Measurements from ENCODE around the gene USP17L10. TPM values are rescaled to one million over a fixed set of nuclear protein-coding genes. Genes with fewer than 3 reads are reported as not detected.

The USP17L10 gene
- total RNA-seq, 3 donors from 2014 or later (not counting 1 experiment from before 2014, with no cell fraction given), result not detected

Other genes starting within 250 kb of the USP17L10 start
- gene FAM90A26, start 40.2 kb upstream of the USP17L10 start, total RNA-seq, result not detected
- not detected for gene USP17L11, start 4.7 kb downstream of the USP17L10 start, total RNA-seq
- gene USP17L12, start 9.5 kb downstream of the USP17L10 start, total RNA-seq, result not detected
- gene USP17L13, start 14.2 kb downstream of the USP17L10 start, total RNA-seq, result not detected
- not detected for gene USP17L15, start 23.7 kb downstream of the USP17L10 start, total RNA-seq
- gene USP17L17, start 33.2 kb downstream of the USP17L10 start, total RNA-seq, result not detected
- gene USP17L18, start 38.0 kb downstream of the USP17L10 start, total RNA-seq, result not detected
- not detected for gene USP17L19, start 42.7 kb downstream of the USP17L10 start, total RNA-seq
- gene USP17L20, start 47.5 kb downstream of the USP17L10 start, total RNA-seq, result not detected
- not detected for gene USP17L21, start 52.2 kb downstream of the USP17L10 start, total RNA-seq
- not detected for gene USP17L22, start 57.0 kb downstream of the USP17L10 start, total RNA-seq
- gene USP17L24, start 114.5 kb downstream of the USP17L10 start, total RNA-seq, result not detected
- not detected for gene USP17L25, start 119.3 kb downstream of the USP17L10 start, total RNA-seq
- gene USP17L26, start 124.0 kb downstream of the USP17L10 start, total RNA-seq, result not detected
- gene USP17L5, start 128.7 kb downstream of the USP17L10 start, total RNA-seq, result not detected
- gene USP17L27, start 133.5 kb downstream of the USP17L10 start, total RNA-seq, result not detected
- not detected for gene USP17L28, start 138.2 kb downstream of the USP17L10 start, total RNA-seq
- not detected for gene USP17L29, start 143.0 kb downstream of the USP17L10 start, total RNA-seq
- not detected for gene USP17L30, start 152.5 kb downstream of the USP17L10 start, total RNA-seq
- not detected for gene DEFB131A, start 233.8 kb downstream of the USP17L10 start, total RNA-seq

Measured in natural killer cell (primary cell).